Brain microvascular endothelial cell (primary cell): ENCODE data around the gene ABCC1.

Source experiments
- DNase-seq: peaks from one replicate; pipeline ENCODE4 v3.0.0-alpha.2; 2020
- H3K27ac ChIP-seq: fragments of 250-450 bp; sonication (Bioruptor Pico); 2 replicates; pipeline ENCODE4 v1.5.1; 2020; ENCODE audit warnings: mild to moderate bottlenecking, moderate library complexity
- H3K27me3 ChIP-seq: fragments of 250-450 bp; sonication (Bioruptor Pico); replicated peaks from 2 replicates; pipeline ENCODE4 v1.5.1; 2020; ENCODE audit warnings: mild to moderate bottlenecking
- H3K36me3 ChIP-seq: fragments of 250-450 bp; sonication (Bioruptor Pico); replicated peaks from 2 replicates; pipeline ENCODE4 v1.5.1; 2020; ENCODE audit warnings: mild to moderate bottlenecking
- H3K4me3 ChIP-seq: 2 replicates; pipeline ENCODE4 v1.5.1; 2011; ENCODE audit warnings: low read depth, mild to moderate bottlenecking, control low read depth, low read length, moderate library complexity
- in situ Hi-C: cut with HindIII; loops from 2 replicates; pipeline ENCODE4 v1.10.0; 2017; ENCODE audit warnings: low sequenced_read_pairs, low pct_ligation_motif_present
- TF ChIP-seq, protein P1 (sequence below): IDR thresholded peaks from 2 replicates; pipeline ENCODE4 v1.5.1; 2011; ENCODE audit warnings: low read depth, mild to moderate bottlenecking, moderate library complexity, low read length, control low read depth, inconsistent platforms; ENCODE audit errors: missing control alignments

The ABCC1 gene

DNA sequence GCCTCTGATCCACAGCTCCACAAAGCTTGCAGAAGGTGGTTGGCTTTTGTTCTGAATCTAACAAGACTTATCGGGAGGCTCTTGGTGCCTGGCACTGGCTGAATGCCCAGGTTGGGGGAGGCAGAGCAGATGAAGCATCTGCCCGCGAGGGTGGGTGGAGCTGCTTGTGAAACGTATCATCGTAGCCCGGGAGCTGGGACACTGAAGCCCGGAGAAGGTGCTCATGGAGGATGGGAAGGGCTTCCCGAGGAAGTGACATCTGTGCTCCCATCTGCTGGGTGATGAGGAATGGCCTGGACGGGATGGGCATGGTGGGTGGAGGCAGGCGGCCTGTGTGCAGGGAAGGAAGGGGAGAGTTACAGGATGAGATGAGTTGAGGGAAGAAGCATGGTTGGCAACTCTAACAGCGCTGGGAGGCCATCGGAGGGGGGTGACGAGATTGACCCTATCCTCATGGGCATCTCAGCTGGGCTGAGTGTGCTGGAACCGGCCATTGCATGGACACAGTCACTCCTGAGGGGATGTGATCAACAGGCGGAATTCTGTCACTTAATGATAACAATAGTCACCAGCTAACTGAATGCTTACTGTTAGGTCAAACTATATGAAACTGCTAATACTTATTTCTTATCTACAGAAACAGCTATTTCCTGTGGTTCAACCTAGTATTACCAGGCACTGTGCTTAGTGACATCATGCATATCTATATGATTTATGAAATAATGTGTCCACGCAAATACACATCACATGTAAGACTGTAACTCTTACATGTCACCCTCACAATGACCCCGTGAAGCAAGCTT is 171.2 kb downstream of the ABCC1 start:
- Histone ChIP-seq H3K36me3 (peaks cover 49% of the 10 kb centered on the region), H3K27ac (no peak overlapping the region), H3K4me3 (no peak overlapping the region), H3K27me3 (no peaks in the 10 kb centered on the region)
- DNase-seq: peak; percentile 12
- TF ChIP-seq, protein P1, sequence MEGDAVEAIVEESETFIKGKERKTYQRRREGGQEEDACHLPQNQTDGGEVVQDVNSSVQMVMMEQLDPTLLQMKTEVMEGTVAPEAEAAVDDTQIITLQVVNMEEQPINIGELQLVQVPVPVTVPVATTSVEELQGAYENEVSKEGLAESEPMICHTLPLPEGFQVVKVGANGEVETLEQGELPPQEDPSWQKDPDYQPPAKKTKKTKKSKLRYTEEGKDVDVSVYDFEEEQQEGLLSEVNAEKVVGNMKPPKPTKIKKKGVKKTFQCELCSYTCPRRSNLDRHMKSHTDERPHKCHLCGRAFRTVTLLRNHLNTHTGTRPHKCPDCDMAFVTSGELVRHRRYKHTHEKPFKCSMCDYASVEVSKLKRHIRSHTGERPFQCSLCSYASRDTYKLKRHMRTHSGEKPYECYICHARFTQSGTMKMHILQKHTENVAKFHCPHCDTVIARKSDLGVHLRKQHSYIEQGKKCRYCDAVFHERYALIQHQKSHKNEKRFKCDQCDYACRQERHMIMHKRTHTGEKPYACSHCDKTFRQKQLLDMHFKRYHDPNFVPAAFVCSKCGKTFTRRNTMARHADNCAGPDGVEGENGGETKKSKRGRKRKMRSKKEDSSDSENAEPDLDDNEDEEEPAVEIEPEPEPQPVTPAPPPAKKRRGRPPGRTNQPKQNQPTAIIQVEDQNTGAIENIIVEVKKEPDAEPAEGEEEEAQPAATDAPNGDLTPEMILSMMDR: no peak
- in situ Hi-C loops: no loop called here

DNA sequence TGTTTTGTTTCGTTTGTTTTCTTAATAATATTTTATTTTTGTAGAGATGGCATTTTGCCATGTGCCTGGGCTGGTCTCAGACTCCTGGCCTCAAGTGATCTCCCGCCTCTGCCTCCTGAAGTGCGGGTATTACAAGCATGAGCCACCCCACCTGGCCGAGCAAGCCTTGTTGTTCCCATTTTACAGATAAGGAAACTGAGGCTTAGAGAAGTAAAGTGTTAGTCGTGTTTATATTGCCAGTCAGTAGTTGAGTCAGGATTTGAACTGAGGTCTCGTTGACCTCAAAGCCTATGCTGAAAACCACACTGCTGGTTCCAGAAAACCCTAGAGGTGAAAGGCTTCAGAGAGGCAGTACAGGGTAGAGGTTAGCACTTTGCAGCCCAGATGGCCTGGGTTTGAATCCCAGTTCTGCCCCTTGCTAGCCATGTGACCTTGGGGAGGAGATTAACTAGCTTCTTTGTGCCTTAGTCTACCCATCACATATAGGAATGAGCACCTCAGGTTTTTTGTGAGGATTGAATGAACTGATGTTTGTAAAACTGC is 171.8 kb downstream of the ABCC1 start:
- in situ Hi-C loops: no loop called here
- Histone ChIP-seq H3K27ac (no peak overlapping the region), H3K4me3 (no peak overlapping the region), H3K36me3 (peaks cover 52% of the 10 kb centered on the region), H3K27me3 (no peaks in the 10 kb centered on the region)
- DNase-seq: no peak
- TF ChIP-seq, protein P1: no peak

DNA sequence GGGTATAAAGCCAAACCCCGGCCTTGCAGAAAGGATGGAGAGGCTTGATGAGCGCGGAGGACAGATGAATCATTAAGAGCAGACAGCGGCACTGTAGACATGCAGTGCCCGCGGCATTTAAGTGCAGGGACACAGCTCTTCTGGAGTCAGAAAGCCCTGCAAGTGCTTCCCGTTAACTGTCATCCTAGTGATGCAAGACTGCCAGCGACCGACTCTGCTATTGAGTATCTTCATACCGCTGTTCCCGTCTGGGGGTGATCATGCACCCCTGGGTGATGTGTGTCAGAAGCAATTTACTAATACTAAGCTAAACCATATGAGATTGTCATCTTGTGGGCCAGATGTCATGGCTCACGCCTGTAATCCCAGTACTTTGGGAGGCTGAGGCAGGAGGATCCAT is 172.8 kb downstream of the ABCC1 start:
- H3K4me3 ChIP-seq: no peak overlapping the region
- no peaks in the 10 kb centered on the region for H3K27me3 ChIP-seq
- DNase-seq: no peak
- TF ChIP-seq, protein P1: no peak
- H3K27ac ChIP-seq: no peak overlapping the region
- H3K36me3 ChIP-seq: peaks cover 43% of the 10 kb centered on the region
- in situ Hi-C loops: no loop called here

DNA sequence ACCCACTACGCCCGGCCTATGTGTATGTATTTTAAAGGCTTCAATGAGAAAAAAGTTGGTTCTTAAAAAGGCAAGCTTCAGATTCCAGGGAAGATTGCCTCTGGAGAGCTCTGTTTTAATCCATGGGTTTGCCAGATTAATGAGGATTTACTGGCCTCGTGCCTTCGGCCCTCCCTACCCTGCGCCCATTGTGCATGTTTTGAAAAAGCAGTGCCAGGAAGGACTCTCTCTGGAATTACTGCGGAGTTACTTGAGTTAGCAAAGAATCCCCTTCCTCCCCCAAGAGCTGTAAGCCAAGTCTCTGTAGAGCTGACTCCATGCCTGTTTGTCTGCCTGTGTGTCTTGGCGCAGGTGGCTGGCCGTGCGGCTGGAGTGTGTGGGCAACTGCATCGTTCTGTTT is 175.0 kb downstream of the ABCC1 start:
- DNase-seq: no peak
- Histone ChIP-seq H3K36me3 (peaks cover 46% of the 10 kb centered on the region), H3K27ac (no peak overlapping the region), H3K27me3 (no peaks in the 10 kb centered on the region), H3K4me3 (no peak overlapping the region)
- TF ChIP-seq, protein P1: no peak
- in situ Hi-C loops: no loop called here

DNA sequence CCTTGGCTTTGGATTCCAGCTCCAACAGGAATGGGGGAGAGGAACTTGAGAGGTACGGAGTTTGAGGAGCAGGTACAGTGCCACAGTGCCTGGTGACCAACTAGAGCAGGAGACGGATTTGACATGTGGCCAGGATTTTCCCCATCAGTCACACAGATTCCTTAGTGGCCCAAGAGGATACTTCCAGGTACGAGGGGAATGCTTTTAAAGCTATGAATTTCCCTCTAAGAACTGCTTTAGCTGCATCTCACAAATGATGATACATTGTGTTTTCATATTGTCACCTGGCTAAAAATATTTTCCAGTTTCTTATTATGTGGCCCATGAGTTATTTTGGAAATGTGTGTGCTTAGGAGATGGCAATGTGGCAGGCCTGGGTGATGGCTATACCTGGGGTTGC is 175.6 kb downstream of the ABCC1 start:
- in situ Hi-C loops: no loop called here

More for the DNA sequence above, 175.6 kb downstream of the ABCC1 start:
- Histone ChIP-seq H3K4me3 (no peak overlapping the region), H3K36me3 (peaks cover 46% of the 10 kb centered on the region), H3K27ac (no peak overlapping the region), H3K27me3 (no peaks in the 10 kb centered on the region)
- no peak for DNase-seq
- TF ChIP-seq, protein P1: no peak
